Erythroblast (primary cell): ENCODE measurements around the gene WAS.

Experiments
- GATA1 ChIP-seq: IDR thresholded peaks from 2 replicates; pipeline ENCODE4 v1.6.1; 2011; ENCODE audit warnings: low read depth, mild to moderate bottlenecking, control low read depth, low read length, moderate library complexity
- POLR2A ChIP-seq: IDR thresholded peaks from 2 replicates; pipeline ENCODE4 v1.6.1; 2011; ENCODE audit warnings: mild to moderate bottlenecking, low read length

- no peak for TF ChIP-seq POLR2A
- no peak for TF ChIP-seq GATA1
Observed at GRCh38 chrX:48737940-48738339, 54.3 kb downstream of the WAS start.
